Measurements from ENCODE around the gene OXT.

Gene OXT

DNA sequence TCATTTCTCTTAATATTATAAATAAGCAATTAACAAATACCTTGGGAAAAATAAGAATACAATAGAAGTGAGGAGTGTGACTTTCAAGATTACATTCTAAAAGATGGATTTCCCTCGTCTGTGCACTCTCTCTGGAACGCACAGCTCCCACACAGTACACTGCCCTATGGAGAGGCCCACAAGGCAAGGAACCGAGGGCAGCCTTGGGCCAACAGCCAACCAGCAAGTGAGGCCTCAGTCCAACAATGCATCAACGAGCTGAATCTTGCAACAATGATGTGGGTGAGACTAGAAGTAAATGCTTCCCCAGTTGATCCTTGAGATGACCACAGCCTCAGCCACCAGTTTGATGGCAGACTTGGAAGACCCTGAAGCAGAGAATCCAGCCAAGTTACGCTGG, 47.6 kb downstream of the OXT start:
- Histone ChIP-seq H3K4me3 (no peak overlapping the region), H3K27ac (no peak overlapping the region)
- no peak for DNase-seq (ENCODE audit: low spot score)
- TF ChIP-seq, protein P1, sequence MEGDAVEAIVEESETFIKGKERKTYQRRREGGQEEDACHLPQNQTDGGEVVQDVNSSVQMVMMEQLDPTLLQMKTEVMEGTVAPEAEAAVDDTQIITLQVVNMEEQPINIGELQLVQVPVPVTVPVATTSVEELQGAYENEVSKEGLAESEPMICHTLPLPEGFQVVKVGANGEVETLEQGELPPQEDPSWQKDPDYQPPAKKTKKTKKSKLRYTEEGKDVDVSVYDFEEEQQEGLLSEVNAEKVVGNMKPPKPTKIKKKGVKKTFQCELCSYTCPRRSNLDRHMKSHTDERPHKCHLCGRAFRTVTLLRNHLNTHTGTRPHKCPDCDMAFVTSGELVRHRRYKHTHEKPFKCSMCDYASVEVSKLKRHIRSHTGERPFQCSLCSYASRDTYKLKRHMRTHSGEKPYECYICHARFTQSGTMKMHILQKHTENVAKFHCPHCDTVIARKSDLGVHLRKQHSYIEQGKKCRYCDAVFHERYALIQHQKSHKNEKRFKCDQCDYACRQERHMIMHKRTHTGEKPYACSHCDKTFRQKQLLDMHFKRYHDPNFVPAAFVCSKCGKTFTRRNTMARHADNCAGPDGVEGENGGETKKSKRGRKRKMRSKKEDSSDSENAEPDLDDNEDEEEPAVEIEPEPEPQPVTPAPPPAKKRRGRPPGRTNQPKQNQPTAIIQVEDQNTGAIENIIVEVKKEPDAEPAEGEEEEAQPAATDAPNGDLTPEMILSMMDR (IDR thresholded peaks at IDR 0.05) = no peak

DNA sequence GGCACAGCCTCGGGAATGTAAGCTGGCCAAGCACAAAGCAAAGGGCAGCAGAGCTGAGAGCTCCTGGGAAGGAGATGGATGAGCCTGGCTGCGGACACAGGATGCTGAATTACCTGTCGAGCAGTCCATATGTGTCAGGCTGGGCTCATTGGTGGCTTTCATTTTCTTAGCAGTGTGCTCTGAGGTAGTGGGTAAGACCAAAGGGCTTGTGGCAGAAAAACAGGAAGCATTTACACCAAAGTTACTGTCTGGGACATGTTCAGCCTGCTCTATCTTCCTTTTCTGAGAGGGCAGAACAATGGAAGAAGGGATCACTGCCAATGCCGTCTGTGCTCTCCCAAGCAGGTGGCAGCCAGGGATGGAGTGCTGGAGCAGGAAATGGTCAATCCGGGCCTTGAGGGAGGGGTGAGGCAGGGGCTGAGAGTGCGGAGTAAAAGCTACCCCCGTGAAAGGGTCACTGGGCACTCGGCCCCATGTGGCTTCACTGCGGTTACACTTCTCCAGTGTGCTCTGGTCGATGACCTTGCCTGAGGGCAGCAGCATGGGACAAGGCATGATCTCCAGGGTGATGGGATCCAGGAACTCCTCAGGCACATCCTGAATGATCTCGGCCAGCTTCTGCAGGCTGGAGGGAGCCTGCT, 50.0 kb downstream of the OXT start:
- TF ChIP-seq, protein P1 (IDR thresholded peaks at IDR 0.05) = no peak
- Histone ChIP-seq H3K27ac (no peak overlapping the region), H3K4me3 (no peak overlapping the region)
- DNase-seq (ENCODE audit: low spot score) = no peak

Measured in coronary artery (tissue), 2 donors.